ENCODE data around the gene CCDC185. TPM values are rescaled to one million over a fixed set of nuclear protein-coding genes. Genes with fewer than 3 reads are reported as not detected.
A peak's percentile ranks its signal among the peaks of the same experiment; 100 is the strongest.

CCDC185 gene
- total and polyA plus RNA-seq, 2 of the 13 experiments (the other 11 are each of a cell fraction or from before 2014, with no cell fraction given), result not detected

DNA sequence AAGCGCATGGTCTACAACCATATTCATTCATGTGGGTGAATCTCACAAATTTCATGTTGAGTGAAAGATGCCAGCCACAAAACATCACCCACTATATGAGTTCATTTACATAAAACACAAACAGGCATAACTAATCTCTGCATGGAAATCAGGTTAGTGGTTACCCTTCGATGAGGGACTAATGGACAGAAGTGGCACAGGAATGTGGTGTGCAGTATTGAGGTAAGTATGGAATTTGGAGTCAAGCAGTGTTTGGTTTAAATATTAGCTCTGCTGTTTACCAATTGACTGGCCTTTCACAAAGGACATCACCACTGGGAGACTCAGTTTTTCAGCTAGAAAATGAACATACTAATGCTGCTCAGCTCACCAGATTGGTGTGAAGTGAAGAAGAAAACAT, 24.2 kb downstream of the CCDC185 start (continued):
- TF ChIP-seq ZNF609 (CRISPR knock-in tag; IDR thresholded peaks at IDR 0.05; ENCODE audit: borderline replicate concordance), result no peak
- no peak for TF ChIP-seq ZNF30 (CRISPR knock-in tag; IDR thresholded peaks at IDR 0.05)
- TF ChIP-seq ZSCAN30 (CRISPR knock-in tag; IDR thresholded peaks at IDR 0.05), result no peak
- TF ChIP-seq, protein P1, sequence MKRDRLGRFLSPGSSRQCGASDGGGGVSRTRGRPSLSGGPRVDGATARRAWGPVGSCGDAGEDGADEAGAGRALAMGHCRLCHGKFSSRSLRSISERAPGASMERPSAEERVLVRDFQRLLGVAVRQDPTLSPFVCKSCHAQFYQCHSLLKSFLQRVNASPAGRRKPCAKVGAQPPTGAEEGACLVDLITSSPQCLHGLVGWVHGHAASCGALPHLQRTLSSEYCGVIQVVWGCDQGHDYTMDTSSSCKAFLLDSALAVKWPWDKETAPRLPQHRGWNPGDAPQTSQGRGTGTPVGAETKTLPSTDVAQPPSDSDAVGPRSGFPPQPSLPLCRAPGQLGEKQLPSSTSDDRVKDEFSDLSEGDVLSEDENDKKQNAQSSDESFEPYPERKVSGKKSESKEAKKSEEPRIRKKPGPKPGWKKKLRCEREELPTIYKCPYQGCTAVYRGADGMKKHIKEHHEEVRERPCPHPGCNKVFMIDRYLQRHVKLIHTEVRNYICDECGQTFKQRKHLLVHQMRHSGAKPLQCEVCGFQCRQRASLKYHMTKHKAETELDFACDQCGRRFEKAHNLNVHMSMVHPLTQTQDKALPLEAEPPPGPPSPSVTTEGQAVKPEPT (CRISPR knock-in tag; IDR thresholded peaks at IDR 0.05; ENCODE audit: low read depth), result no peak
- TF ChIP-seq ZNF446 (CRISPR knock-in tag; IDR thresholded peaks at IDR 0.05), result no peak
- TF ChIP-seq ZMYM4 (CRISPR knock-in tag; IDR thresholded peaks at IDR 0.05), result no peak
- TF ChIP-seq FOXP1 (IDR thresholded peaks at IDR 0.05), result no peak
- TF ChIP-seq FOXP1 (CRISPR knock-in tag; IDR thresholded peaks at IDR 0.05), result peak; percentile 50
- TF ChIP-seq NFRKB (IDR thresholded peaks at IDR 0.05), result no peak
- TF ChIP-seq ZNF512B (CRISPR knock-in tag; IDR thresholded peaks at IDR 0.05; ENCODE audit: borderline replicate concordance), result no peak
- TF ChIP-seq ZBTB4 (CRISPR knock-in tag; IDR thresholded peaks at IDR 0.05; ENCODE audit: borderline replicate concordance), result no peak
- TF ChIP-seq BRD4 (CRISPR knock-in tag; IDR thresholded peaks at IDR 0.05), result no peak
- no peak for TF ChIP-seq RBM22 (optimal IDR thresholded peaks at IDR 0.05; ENCODE audit: low read length)
- TF ChIP-seq SMC3 (IDR thresholded peaks at IDR 0.05; ENCODE audit: low read length), result no peak
- no peak for TF ChIP-seq BRCA1 (CRISPR knock-in tag; IDR thresholded peaks at IDR 0.05)
- 0 out of 2 replicates have a peak, but pooled peaks have one; percentile 21 for TF ChIP-seq GATAD2A (CRISPR knock-in tag; IDR thresholded peaks at IDR 0.05)
- TF ChIP-seq FOXA3 (CRISPR knock-in tag; IDR thresholded peaks at IDR 0.05), result peak; percentile 64

All from HepG2 (cell line).